GM13976 (cell line): Measurements from ENCODE around the gene RPLP2.

Experiments used
- DNase-seq: peaks from one replicate; pipeline ENCODE4 v3.0.0; 2012; ENCODE audit warnings: low spot score
- in situ Hi-C: fragments of 300-500 bp; cut with MboI; formaldehyde crosslinking; loops from one replicate; pipeline ENCODE4 v1.12.0; 2022; ENCODE audit warnings: low sequenced_read_pairs, mixed read lengths, inconsistent platforms; ENCODE audit not compliant: unreplicated experiment
- TF ChIP-seq, protein P1 (sequence below): IDR thresholded peaks from 2 replicates; pipeline ENCODE4 v1.5.1; 2012; ENCODE audit warnings: borderline replicate concordance, mild to moderate bottlenecking; ENCODE audit not compliant: insufficient read depth; ENCODE audit errors: extremely low read depth, missing control alignments, control extremely low read depth

Gene RPLP2

GRCh38 chr11:819943-820649 lies 10.3 kb downstream of the RPLP2 start:
- in situ Hi-C loops = no loop called here
- TF ChIP-seq, protein P1, sequence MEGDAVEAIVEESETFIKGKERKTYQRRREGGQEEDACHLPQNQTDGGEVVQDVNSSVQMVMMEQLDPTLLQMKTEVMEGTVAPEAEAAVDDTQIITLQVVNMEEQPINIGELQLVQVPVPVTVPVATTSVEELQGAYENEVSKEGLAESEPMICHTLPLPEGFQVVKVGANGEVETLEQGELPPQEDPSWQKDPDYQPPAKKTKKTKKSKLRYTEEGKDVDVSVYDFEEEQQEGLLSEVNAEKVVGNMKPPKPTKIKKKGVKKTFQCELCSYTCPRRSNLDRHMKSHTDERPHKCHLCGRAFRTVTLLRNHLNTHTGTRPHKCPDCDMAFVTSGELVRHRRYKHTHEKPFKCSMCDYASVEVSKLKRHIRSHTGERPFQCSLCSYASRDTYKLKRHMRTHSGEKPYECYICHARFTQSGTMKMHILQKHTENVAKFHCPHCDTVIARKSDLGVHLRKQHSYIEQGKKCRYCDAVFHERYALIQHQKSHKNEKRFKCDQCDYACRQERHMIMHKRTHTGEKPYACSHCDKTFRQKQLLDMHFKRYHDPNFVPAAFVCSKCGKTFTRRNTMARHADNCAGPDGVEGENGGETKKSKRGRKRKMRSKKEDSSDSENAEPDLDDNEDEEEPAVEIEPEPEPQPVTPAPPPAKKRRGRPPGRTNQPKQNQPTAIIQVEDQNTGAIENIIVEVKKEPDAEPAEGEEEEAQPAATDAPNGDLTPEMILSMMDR = no peak
- DNase-seq = peak; percentile 90

GRCh38 chr11:820655-821511 lies 11.1 kb downstream of the RPLP2 start:
- TF ChIP-seq, protein P1 = no peak
- DNase-seq = no peak
- in situ Hi-C loops = no loop called here

- in situ Hi-C loops = no loop called here
- DNase-seq = no peak
- TF ChIP-seq, protein P1 = no peak
These were observed 12.0 kb downstream of the RPLP2 start for GRCh38 chr11:821512-822371.

GRCh38 chr11:823441-824291 lies 13.9 kb downstream of the RPLP2 start:
- no peak for DNase-seq
- in situ Hi-C loops = no loop called here
- TF ChIP-seq, protein P1 = no peak

DNA sequence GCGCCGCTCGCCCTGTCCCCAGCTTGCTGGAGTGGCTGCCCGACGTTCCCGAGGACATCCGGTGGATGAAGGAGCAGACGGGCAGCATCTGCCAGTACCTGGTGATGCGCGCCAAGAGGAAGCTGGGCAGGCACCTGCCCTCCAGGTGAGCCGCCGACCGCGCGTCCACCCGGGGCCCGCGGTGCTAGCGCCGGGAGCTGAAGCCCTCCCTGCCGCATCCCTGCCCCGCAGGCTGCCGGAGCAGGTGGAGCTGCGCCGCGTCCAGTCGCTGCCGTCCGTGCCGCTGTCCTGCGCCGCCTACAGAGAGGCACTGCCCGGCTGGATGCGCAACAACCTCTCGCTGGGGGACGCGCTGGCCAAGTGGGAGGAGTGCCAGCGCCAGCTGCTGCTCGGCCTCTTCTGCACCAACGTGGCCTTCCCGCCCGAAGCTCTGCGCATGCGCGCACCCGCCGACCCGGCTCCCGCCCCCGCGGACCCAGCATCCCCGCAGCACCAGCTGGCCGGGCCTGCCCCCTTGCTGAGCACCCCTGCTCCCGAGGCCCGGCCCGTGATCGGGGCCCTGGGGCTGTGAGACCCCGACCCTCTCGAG lies 14.6 kb downstream of the RPLP2 start:
- DNase-seq = no peak
- in situ Hi-C loops = no loop called here
- TF ChIP-seq, protein P1 = no peak
